Measurements from ENCODE around the gene TRAPPC1.

TRAPPC1 gene

DNA sequence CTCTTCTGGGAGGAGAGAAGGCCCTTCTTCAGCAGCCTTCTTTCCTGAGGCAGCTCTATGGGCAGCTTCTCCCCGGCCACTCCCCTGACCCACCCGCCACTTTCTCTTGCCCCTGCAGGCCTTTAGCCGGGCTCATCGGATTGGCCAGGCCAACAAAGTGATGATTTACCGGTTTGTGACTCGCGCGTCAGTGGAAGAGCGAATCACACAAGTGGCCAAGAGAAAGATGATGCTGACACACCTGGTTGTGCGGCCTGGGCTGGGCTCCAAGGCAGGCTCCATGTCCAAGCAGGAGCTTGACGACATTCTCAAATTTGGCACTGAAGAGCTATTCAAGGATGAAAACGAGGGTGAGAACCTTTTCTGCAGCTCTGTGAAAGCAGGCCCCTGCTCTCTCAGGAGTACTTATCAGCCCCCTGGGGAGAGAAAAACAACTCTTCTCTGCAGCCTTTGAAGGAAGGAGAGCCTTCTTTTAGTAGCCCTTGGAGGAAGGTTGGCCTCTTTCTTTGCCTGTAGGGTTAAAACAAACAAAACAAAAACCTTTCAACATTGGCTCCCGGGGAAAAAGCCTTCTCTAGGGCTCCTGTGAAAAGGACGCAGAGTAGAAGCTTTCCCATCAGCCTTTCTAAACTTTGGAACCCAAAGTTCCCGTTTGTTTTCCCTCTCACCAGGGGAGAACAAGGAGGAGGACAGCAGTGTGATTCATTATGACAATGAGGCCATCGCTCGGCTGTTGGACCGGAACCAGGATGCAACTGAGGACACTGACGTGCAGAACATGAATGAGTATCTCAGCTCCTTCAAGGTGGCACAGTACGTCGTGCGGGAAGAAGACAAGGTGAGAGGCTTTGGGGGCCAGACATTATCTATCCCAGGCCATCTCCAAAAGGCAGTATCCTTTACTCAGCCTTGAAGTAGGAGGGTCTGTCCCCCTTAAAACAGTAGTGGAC lies 28.3 kb downstream of the TRAPPC1 start:
- ATAC-seq (ENCODE audit: insufficient read depth, low read depth): no peak
- no peak for DNase-seq
- no peak for TF ChIP-seq EZH2 (IDR thresholded peaks at IDR 0.05; ENCODE audit: borderline replicate concordance, low read depth, low read length, severe bottlenecking)
- TF ChIP-seq CTCF (IDR thresholded peaks at IDR 0.05; ENCODE audit: borderline replicate concordance, extremely low read depth, low read length, poor library complexity, severe bottlenecking): no peak
- Histone ChIP-seq H3K27ac (ENCODE audit: low read length) (no peak overlapping the region), H3K9me3 (ENCODE audit: insufficient read depth, low read length, severe bottlenecking) (no peaks in the 10 kb centered on the region), H3K36me3 (ENCODE audit: insufficient read depth, low read length) (peaks cover 99% of the 10 kb centered on the region), H3K9ac (ENCODE audit: low read depth, low read length) (no peak overlapping the region), H2AFZ (ENCODE audit: low read depth, low read length) (no peak overlapping the region), H3K4me3 (ENCODE audit: low read depth in 1 of 2, low read length in 2 of 2) (no peak overlapping the region), H3K27me3 (ENCODE audit: insufficient read depth, low read length, poor library complexity) (no peaks in the 10 kb centered on the region), H3K4me1 (ENCODE audit: insufficient read depth, low read length) (no peaks in the 10 kb centered on the region), H3K4me2 (ENCODE audit: insufficient read depth, low read length) (no peak overlapping the region), H3K79me2 (ENCODE audit: insufficient read depth, low read length) (no peaks in the 10 kb centered on the region), H4K20me1 (ENCODE audit: insufficient read depth, low read length) (0 out of 2 replicates have a peak, but pooled peaks cover 3% of the 10 kb centered on the region)

DNA sequence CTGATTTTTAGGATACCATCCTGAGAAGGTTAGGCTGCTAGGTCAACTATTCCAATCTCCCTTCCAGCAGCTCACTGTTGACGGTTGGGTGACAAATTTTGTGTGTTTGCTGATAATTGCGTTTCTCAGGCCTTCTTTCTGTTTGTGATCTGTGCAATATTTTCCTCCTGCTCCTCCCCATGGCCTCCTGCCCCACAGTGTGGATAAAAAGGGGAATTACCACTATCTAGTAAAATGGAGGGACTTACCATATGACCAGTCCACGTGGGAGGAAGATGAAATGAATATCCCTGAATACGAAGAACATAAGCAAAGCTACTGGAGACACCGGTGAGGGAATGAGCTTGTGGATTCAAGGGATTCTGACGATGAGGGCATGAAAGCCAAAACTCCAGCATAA lies 34.0 kb downstream of the TRAPPC1 start:
- H3K4me3 ChIP-seq (ENCODE audit: low read depth in 1 of 2, low read length in 2 of 2): no peak overlapping the region
- no peaks in the 10 kb centered on the region for H3K9me3 ChIP-seq (ENCODE audit: insufficient read depth, low read length, severe bottlenecking)
- DNase-seq (no peak), ATAC-seq (ENCODE audit: insufficient read depth, low read depth) (no peak)
- H3K36me3 ChIP-seq (ENCODE audit: insufficient read depth, low read length): peaks cover 90% of the 10 kb centered on the region
- H3K4me1 ChIP-seq (ENCODE audit: insufficient read depth, low read length): no peaks in the 10 kb centered on the region
- no peak overlapping the region for H3K4me2 ChIP-seq (ENCODE audit: insufficient read depth, low read length)
- no peaks in the 10 kb centered on the region for H3K27me3 ChIP-seq (ENCODE audit: insufficient read depth, low read length, poor library complexity)
- TF ChIP-seq CTCF (IDR thresholded peaks at IDR 0.05; ENCODE audit: borderline replicate concordance, extremely low read depth, low read length, poor library complexity, severe bottlenecking): peak; percentile 41
- TF ChIP-seq EZH2 (IDR thresholded peaks at IDR 0.05; ENCODE audit: borderline replicate concordance, low read depth, low read length, severe bottlenecking): no peak
- no peak overlapping the region for H3K9ac ChIP-seq (ENCODE audit: low read depth, low read length)
- H3K27ac ChIP-seq (ENCODE audit: low read length): no peak overlapping the region
- no peaks in the 10 kb centered on the region for H4K20me1 ChIP-seq (ENCODE audit: insufficient read depth, low read length)
- H2AFZ ChIP-seq (ENCODE audit: low read depth, low read length): no peak overlapping the region
- no peaks in the 10 kb centered on the region for H3K79me2 ChIP-seq (ENCODE audit: insufficient read depth, low read length)

DNA sequence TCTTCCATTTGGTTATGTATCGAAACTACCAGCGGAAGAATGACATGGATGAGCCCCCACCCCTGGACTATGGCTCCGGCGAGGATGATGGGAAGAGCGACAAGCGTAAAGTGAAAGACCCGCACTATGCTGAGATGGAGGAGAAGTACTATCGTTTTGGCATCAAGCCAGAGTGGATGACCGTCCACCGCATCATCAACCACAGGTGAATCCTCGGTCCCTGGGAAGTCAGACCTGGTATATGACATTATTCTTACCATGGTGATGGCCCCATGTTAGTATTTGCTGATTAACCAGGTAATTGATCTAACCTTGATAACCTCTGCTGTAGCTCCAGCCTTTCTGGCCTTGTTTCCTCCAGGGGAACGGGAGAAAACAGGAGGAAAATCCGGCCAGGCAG lies 34.7 kb downstream of the TRAPPC1 start:
- Histone ChIP-seq H4K20me1 (ENCODE audit: insufficient read depth, low read length) (no peaks in the 10 kb centered on the region), H3K4me2 (ENCODE audit: insufficient read depth, low read length) (no peak overlapping the region), H3K4me3 (ENCODE audit: low read depth in 1 of 2, low read length in 2 of 2) (no peak overlapping the region), H3K27ac (ENCODE audit: low read length) (no peak overlapping the region), H3K36me3 (ENCODE audit: insufficient read depth, low read length) (peaks cover 84% of the 10 kb centered on the region), H3K27me3 (ENCODE audit: insufficient read depth, low read length, poor library complexity) (no peaks in the 10 kb centered on the region), H3K4me1 (ENCODE audit: insufficient read depth, low read length) (no peaks in the 10 kb centered on the region), H2AFZ (ENCODE audit: low read depth, low read length) (no peak overlapping the region), H3K9ac (ENCODE audit: low read depth, low read length) (no peak overlapping the region), H3K79me2 (ENCODE audit: insufficient read depth, low read length) (no peaks in the 10 kb centered on the region), H3K9me3 (ENCODE audit: insufficient read depth, low read length, severe bottlenecking) (no peaks in the 10 kb centered on the region)
- no peak for DNase-seq
- TF ChIP-seq EZH2 (IDR thresholded peaks at IDR 0.05; ENCODE audit: borderline replicate concordance, low read depth, low read length, severe bottlenecking): no peak
- ATAC-seq (ENCODE audit: insufficient read depth, low read depth): no peak

DNA sequence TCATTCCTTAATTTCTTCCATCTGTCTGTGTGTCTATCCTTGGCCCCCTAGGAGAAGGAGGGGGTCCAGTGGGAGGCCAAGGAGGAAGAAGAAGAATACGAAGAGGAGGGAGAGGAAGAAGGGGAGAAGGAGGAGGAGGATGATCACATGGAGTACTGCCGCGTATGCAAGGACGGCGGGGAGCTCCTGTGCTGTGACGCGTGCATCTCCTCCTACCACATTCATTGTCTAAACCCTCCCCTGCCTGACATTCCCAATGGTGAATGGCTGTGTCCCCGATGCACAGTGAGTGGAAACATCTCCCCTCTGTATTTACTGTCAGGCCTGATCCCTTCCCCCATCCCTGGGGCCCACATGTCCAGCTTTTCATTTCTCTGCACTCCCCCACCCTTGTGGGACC lies 36.9 kb downstream of the TRAPPC1 start:
- H3K79me2 ChIP-seq (ENCODE audit: insufficient read depth, low read length): no peaks in the 10 kb centered on the region
- no peaks in the 10 kb centered on the region for H3K9me3 ChIP-seq (ENCODE audit: insufficient read depth, low read length, severe bottlenecking)
- peaks cover 85% of the 10 kb centered on the region for H3K36me3 ChIP-seq (ENCODE audit: insufficient read depth, low read length)
- no peak overlapping the region for H3K9ac ChIP-seq (ENCODE audit: low read depth, low read length)
- no peaks in the 10 kb centered on the region for H4K20me1 ChIP-seq (ENCODE audit: insufficient read depth, low read length)
- H3K4me1 ChIP-seq (ENCODE audit: insufficient read depth, low read length): no peaks in the 10 kb centered on the region
- ATAC-seq (ENCODE audit: insufficient read depth, low read depth) (no peak), DNase-seq (no peak)
- no peak overlapping the region for H3K27ac ChIP-seq (ENCODE audit: low read length)
- H3K4me2 ChIP-seq (ENCODE audit: insufficient read depth, low read length): no peak overlapping the region
- no peak overlapping the region for H2AFZ ChIP-seq (ENCODE audit: low read depth, low read length)
- H3K4me3 ChIP-seq (ENCODE audit: low read depth in 1 of 2, low read length in 2 of 2): no peak overlapping the region
- TF ChIP-seq CTCF (IDR thresholded peaks at IDR 0.05; ENCODE audit: borderline replicate concordance, extremely low read depth, low read length, poor library complexity, severe bottlenecking) (no peak), EZH2 (IDR thresholded peaks at IDR 0.05; ENCODE audit: borderline replicate concordance, low read depth, low read length, severe bottlenecking) (no peak)
- H3K27me3 ChIP-seq (ENCODE audit: insufficient read depth, low read length, poor library complexity): no peaks in the 10 kb centered on the region
